DMS114 treated with DMSO at 0.1 percent for 48 hours (cell line): ENCODE measurements around the gene DLGAP4.

Experiments used
- DNase-seq: peaks from one replicate; lab custom pipeline; 2025; ENCODE audit not compliant: unreplicated experiment; lab: John Stamatoyannopoulos, UW

DLGAP4 gene

DNA sequence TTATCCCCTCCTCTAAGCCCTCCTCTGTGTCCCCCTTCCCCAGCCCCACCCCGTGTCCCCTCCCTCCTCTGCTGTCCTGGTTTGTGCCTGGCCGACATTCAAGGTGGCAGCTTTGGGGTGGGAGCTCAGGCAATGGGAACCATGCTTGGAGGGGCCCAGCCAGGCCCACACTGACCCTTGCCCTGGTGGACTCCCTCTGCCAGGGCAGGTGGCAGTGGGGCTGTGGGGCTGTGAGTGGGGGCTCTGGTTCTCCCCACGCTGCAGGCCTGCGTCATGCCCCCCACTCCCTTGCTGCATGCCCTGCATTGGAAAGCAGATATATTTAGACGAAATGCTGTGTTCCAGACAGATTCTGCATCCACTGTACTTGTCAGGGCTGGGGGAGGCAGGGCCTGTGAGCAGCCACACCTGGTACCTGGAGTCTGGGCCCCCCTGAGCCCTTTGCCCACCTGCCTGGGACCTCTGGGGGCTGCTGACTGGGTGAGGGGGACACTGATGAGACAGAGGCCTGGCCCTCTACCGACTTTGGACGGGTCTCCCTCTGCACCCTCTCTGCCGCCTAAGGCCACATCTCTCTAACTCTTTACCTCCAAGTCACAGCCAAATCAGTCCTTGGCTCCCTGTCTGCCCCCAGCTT, 14.2 kb downstream of the DLGAP4 start:
- DNase-seq: no peak

- DNase-seq: no peak
These were observed 15.0 kb downstream of the DLGAP4 start for GRCh38 chr20:36320898-36321695.

DNA sequence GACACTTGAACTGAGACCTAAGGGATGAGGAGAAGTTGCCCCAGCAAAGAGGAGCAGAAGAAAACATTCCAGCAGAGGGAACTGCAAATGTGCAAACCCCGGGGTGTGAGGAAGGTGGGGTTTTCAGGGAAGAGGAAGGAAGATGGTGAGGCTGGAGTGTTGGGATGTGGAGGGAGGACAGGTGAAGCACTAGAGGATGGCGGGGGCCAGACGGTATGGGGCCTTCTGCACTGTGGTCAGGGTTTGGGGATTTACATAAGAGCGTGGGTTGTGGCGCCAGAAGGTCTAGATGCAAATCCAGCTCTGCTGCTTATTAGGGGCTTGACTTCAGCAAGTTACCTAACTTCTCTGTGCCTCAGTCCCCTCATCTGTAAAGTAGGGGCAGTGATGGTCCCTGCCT, 16.0 kb downstream of the DLGAP4 start:
- DNase-seq: no peak

GRCh38 chr20:36330091-36330490, 24.0 kb downstream of the DLGAP4 start:
- no peak for DNase-seq

DNA sequence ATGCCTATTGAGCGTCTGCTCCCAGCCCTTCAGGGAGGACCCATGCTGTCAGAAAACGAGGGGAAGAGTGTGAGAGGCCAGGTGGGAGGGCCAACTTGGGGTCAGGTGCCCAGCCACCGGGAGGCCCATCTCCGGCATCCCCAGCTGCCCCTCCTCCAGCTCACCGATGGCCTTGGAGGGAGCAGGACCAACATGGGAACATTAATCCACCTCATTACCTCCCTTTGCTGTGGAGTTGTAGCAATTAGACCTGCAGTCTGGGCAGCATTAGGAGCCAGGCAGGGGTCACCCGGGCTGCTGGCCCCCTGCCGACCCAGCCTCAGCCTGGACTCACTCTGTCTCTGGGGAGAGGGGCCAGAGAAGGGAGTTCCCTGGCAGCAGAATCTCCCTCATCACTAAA, 25.1 kb downstream of the DLGAP4 start:
- DNase-seq: no peak

GRCh38 chr20:36333841-36334240, 27.7 kb downstream of the DLGAP4 start:
- DNase-seq: no peak

GRCh38 chr20:36334281-36335205, 28.4 kb downstream of the DLGAP4 start:
- no peak for DNase-seq

- no peak for DNase-seq
These were observed 29.2 kb downstream of the DLGAP4 start for GRCh38 chr20:36335206-36335870.

DNA sequence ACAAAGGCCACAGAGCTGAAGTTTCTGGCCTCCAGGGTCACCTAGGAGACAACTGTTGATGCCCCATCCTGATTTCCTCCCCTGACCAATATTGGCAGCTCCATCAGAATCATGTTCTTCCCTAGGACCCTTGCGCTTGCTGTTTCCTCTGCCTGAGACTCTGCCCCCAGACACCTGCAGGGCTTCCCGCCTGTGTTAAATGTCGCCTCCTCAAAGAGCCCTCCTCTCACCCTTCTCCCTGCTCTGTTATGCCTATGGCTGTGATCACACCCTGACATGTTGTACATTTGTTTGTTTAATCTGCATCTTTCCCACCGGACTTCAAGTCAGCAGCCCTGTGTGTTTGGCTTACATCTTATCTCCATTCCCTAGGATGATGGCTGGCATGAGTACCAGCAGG, 30.1 kb downstream of the DLGAP4 start:
- DNase-seq: no peak

DNA sequence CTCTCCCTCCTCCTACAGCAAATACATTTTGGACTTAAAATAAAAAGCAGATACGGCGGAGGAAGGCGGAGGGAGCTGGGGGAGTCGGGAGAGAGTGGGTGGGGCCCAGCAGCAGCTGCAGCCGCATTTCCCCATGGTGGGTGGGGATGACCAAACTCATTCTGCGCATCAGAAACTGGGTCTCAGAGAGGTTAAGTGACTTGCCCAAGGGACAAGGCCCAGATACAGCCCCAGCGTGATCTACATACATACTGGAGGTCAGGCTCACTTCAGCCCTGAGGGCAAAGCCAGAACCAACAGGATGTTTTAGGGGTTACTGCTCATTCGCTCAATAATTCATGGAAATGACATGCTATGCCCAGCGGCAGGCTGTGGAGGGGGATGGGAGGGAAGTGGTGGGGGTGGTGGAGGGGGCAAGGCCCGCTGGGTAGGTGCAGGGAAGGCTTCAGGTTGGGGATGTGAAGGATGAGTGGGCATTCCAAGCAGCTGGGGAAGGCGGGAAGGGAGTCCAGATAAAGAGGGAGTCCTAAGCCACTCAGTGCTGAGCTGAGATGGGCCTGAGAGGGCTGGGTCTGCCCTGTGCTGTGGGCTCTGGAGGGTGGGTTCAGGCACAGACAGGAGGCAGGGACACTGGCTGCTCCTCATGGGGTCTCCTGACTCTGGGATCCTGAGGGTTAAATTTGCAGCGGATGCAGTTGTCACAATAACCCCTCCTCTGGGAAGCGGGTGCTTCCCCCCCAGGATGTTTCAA, 31.0 kb downstream of the DLGAP4 start:
- no peak for DNase-seq

DNA sequence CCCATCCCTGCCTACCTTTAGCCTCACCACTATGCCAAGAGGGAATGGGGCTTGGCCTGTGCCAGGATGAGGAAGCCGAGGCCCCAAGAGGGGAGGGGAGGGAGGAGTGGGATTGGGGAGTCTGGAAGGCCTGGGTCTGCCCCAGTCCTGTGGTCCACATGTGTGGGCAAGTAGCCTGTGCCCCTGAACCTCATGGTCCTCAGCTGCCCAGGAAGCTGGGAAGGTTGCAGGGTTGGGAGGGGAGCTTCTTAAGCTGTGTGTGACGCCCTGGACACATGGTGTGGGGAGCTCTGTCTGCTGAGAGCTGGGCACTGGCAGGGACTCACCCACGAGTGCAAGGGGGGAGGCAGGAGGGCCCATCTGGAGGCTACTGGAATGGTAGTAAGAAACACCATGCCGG, 31.7 kb downstream of the DLGAP4 start:
- no peak for DNase-seq

- DNase-seq: no peak
These were observed 33.8 kb downstream of the DLGAP4 start for GRCh38 chr20:36339646-36340592.

GRCh38 chr20:36340593-36340990, 34.5 kb downstream of the DLGAP4 start:
- DNase-seq: no peak

DNA sequence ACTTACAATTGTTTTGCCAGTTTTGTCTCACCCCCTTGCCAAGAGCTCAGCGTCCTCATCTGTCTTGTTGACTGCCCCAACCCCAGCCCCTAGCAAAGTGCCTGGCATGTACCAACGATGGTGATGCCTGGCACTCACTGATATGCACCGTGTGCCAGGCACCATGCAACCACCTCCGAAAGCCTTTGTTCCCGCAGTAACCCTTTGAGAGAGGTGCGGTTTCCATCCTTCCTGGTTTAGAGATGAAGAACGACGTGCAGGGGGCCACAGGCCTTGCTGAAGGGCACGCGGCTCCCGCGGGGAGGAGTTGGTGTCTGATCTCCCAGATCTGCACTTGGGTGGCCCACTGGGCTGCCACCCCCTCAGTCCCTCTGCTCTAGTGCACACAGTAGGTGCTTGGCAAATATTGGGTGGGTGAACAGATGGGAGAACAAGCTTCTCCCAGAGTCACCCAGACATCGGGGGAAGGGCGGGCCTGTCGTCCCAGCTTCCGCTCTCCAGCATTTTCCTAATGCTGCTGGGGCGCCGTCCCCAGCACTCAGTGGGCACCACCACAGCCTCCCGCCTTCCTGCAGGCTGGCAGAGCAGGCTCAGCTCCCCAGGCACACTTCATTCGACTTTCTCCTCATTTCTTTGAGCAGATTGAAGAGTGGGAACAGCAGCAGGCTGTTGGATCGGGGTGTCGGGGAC, 35.3 kb downstream of the DLGAP4 start:
- no peak for DNase-seq

DNA sequence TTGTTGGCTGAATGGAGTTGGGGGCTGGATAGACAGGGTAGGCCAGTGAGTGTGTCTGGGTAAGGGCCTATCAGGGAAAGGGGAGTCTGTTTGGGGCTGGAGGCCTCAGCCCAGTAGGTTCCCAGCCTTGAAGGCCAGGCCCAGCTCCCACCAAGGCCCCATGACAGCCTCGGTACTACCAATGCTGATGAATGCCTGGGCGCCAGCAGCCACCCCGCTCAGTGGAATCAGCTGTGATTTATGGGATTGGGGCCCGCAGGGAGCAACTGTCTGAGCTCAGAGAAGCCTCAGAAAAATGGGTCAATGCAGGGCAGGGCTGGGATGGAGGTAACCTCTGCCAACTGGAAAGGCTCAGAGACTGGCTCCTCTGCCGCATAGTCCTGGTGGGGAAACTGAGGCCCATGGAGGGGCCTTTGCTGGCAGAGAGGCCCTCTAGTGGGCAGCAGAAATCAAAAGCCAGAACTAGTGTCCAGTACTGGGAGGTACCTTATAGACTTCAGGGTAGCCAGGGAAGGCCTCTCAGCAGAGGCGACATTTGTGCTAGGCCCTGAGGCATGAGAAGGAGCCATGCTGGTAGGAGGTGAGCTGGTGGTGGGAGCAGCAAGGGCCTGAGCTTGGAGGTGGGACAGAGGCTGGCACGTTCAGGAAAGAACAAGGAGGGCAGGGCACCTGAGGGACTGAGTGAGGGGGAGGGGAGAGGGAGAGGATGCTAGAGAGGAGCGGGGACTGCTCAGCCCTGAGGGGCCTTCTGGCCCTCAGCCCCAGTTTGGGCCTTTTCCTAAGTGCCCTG, 36.4 kb downstream of the DLGAP4 start:
- DNase-seq: no peak

DNA sequence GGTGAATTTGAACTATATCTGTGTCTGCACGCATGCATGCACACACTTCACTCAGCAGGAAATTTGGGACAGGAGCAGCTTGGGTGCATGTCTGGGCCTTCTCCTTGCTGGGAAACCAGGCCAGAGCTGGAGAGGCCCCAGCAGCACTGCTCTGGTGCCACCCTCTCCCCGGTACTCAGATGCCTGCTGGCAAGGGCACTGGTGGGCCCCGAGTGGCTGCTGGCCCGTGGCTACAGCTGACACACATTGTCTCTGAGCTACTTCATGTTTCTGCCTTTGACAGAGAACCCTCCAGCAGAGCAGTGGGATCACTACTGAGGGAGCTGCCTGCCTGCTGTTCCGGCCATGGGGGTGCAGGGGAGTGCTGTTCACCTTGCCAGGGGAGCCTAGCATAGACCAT, 37.5 kb downstream of the DLGAP4 start:
- DNase-seq: no peak

DNA sequence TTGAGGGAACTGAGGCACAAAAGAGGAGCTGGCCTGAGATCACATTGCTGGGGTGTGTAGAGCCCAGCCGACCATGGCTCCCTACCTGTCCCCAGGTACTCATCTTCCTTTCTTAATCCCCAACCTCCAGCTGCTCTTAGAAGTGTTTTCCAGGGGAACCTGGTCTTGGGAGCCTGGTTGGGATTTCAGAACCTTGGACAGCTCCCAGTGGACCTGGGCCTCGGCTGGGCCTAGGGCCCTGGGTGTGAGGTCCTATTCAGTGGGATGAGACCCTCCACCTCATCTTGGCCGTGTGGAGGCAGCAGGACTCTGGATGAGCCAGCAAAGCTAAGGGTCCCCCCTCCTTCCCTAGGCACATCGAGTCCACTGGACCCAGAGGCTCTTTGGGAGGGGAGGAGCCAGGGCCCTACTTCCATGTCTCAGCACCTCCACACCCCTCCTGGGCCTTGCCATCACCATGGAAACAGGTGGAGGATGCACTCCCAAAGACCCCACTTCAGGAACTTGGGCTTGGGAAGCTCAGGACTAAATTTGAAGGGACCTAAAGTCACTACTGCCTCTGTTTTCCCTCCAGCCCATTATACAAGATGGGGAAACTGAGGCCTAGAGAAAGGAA, 38.5 kb downstream of the DLGAP4 start:
- no peak for DNase-seq

DNA sequence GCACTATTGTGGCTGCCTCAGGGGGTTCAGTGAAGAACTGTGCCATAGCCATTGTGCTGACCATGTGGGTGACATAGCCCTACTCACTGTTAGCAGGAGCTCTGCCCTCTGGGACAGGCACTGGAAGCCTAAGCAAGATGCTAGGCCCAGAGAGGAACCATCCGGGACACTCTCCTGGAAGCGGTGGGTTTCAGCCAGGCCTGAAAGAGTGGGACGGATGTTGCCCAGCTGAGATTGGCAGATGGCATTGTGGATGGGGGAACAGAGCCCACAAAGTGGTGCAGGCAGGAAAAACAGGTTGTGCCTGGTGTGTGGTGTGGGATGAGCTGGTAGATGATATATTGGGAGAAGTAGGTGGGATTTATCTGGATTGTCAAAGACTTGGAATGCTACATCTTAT, 40.1 kb downstream of the DLGAP4 start:
- no peak for DNase-seq
